T-helper 1 cell treated with Interleukin-12 subunit alpha and Interleukin-12 subunit beta and Interleukin-4 antibody, amounts not matched to agents 30 μg/mL and 1 μg/mL, for 36 hours (primary cell): Measurements from ENCODE around the gene RTN4IP1.

Source experiments
- H3K27ac Mint-ChIP-seq: one replicate; pipeline ENCODE4 v1.8.0; 2021; ENCODE audit warnings: mild to moderate bottlenecking, mixed read lengths
- H3K27me3 Mint-ChIP-seq: one replicate; pipeline ENCODE4 v1.8.0; 2021; ENCODE audit warnings: low read depth, mixed read lengths
- H3K36me3 Mint-ChIP-seq: one replicate; pipeline ENCODE4 v1.8.0; 2021; ENCODE audit warnings: low read depth, mixed read lengths
- H3K4me1 Mint-ChIP-seq: one replicate; pipeline ENCODE4 v1.8.0; 2021; ENCODE audit warnings: low read depth, mixed read lengths
- H3K4me3 Mint-ChIP-seq: one replicate; pipeline ENCODE4 v1.8.0; 2021; ENCODE audit warnings: mild to moderate bottlenecking, moderate library complexity, mixed read lengths
- H3K9me3 Mint-ChIP-seq: one replicate; pipeline ENCODE4 v1.8.0; 2021; ENCODE audit warnings: mixed read lengths

RTN4IP1 gene

GRCh38 chr6:106535012-106535411 lies 94.3 kb downstream of the RTN4IP1 start:
- peaks cover 47% of the 10 kb centered on the region for H3K4me1 Mint-ChIP-seq
- peaks cover 54% of the 10 kb centered on the region for H3K36me3 Mint-ChIP-seq
- H3K27me3 Mint-ChIP-seq, result no peaks in the 10 kb centered on the region
- H3K9me3 Mint-ChIP-seq, result no peaks in the 10 kb centered on the region
- H3K27ac Mint-ChIP-seq, result peak overlapping the region; percentile 47
- H3K4me3 Mint-ChIP-seq, result no peak overlapping the region

DNA sequence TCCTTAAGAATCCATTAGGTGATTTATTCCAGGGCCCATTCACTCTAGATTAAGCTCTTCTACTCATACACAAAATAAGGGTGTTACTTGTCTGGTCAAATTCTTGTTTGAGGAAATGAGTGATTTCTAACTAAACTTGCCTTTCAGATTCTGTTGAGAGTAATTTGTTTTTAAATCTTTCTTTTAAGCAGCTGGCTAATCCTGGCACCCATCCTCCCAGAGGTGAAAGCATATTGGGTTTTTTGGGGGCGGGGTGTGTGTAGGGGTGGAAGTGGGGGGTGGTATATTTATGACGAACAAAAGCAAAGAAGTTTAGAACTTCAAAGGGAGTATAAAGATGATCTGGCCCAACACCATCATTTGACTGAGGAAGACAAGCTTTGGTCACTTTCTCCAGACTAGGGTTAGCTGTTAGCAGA lies 94.7 kb downstream of the RTN4IP1 start:
- H3K4me1 Mint-ChIP-seq, result peaks cover 48% of the 10 kb centered on the region
- peaks cover 59% of the 10 kb centered on the region for H3K36me3 Mint-ChIP-seq
- no peaks in the 10 kb centered on the region for H3K9me3 Mint-ChIP-seq
- no peaks in the 10 kb centered on the region for H3K27me3 Mint-ChIP-seq
- peak overlapping the region; percentile 47 for H3K27ac Mint-ChIP-seq
- H3K4me3 Mint-ChIP-seq, result peak overlapping the region; percentile 4

- Mint-ChIP-seq H3K9me3 (no peaks in the 10 kb centered on the region), H3K36me3 (peaks cover 64% of the 10 kb centered on the region), H3K27me3 (no peaks in the 10 kb centered on the region), H3K4me1 (peaks cover 48% of the 10 kb centered on the region), H3K27ac (peak overlapping the region; percentile 47), H3K4me3 (peak overlapping the region; percentile 4)
Observed at GRCh38 chr6:106534004-106534403, 95.3 kb downstream of the RTN4IP1 start.

- Mint-ChIP-seq H3K4me1 (peaks cover 44% of the 10 kb centered on the region), H3K27me3 (no peaks in the 10 kb centered on the region), H3K4me3 (no peak overlapping the region), H3K9me3 (no peaks in the 10 kb centered on the region), H3K27ac (no peak overlapping the region), H3K36me3 (peaks cover 64% of the 10 kb centered on the region)
Observed at GRCh38 chr6:106533054-106533453, 96.2 kb downstream of the RTN4IP1 start.

- Mint-ChIP-seq H3K36me3 (peaks cover 58% of the 10 kb centered on the region), H3K9me3 (no peaks in the 10 kb centered on the region), H3K4me3 (no peak overlapping the region), H3K4me1 (peaks cover 36% of the 10 kb centered on the region), H3K27me3 (no peaks in the 10 kb centered on the region), H3K27ac (no peak overlapping the region)
Observed at GRCh38 chr6:106530502-106530901, 98.8 kb downstream of the RTN4IP1 start.

DNA sequence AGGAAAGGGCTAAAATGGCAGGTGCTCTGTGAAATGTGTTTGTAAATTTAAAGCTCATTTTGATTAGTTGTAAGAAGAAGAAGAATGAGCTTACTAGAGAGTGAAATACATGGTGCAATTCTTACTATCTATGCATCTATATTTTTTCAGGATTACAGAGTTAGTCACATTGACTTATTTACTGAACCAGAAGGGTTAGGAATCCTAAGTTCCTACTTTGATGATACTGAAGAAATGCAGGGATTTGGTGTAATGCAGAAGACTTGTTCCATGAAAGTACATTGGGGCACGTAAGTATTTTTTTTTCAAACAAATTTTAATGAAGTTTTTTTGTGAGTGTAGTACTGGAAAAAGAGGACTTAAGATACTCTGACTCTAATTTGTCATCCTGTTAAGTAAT lies 99.3 kb downstream of the RTN4IP1 start:
- no peaks in the 10 kb centered on the region for H3K27me3 Mint-ChIP-seq
- no peaks in the 10 kb centered on the region for H3K9me3 Mint-ChIP-seq
- peaks cover 38% of the 10 kb centered on the region for H3K4me1 Mint-ChIP-seq
- H3K27ac Mint-ChIP-seq, result no peak overlapping the region
- H3K36me3 Mint-ChIP-seq, result peaks cover 61% of the 10 kb centered on the region
- no peak overlapping the region for H3K4me3 Mint-ChIP-seq

- Mint-ChIP-seq H3K27ac (no peak overlapping the region), H3K4me3 (no peak overlapping the region), H3K9me3 (no peaks in the 10 kb centered on the region), H3K36me3 (peaks cover 57% of the 10 kb centered on the region), H3K27me3 (no peaks in the 10 kb centered on the region), H3K4me1 (peaks cover 36% of the 10 kb centered on the region)
Observed at GRCh38 chr6:106529438-106529837, 99.9 kb downstream of the RTN4IP1 start.

- H3K27ac Mint-ChIP-seq, result no peak overlapping the region
- no peaks in the 10 kb centered on the region for H3K9me3 Mint-ChIP-seq
- no peaks in the 10 kb centered on the region for H3K27me3 Mint-ChIP-seq
- peaks cover 49% of the 10 kb centered on the region for H3K36me3 Mint-ChIP-seq
- peaks cover 33% of the 10 kb centered on the region for H3K4me1 Mint-ChIP-seq
- H3K4me3 Mint-ChIP-seq, result no peak overlapping the region
Observed at GRCh38 chr6:106528521-106528920, 100.8 kb downstream of the RTN4IP1 start.

DNA sequence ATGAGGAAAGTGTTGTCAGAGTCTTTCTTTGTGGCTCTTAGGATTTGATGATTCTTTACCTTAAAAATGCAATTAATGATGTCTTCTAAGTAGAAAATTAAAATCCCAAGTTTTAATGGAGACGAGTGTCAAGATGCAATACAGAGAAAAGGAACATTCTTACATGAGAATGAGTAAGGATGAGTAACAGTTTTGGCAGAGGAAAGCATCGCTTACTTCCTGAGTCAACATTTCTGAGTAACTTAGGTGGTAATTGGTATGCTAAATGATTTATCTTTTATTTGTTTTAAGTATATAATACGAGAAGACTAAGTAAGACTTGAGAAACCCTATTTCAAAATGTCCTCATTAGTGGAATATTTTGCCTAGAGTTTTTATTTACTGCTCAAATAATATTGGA lies 101.3 kb downstream of the RTN4IP1 start:
- no peak overlapping the region for H3K4me3 Mint-ChIP-seq
- H3K27ac Mint-ChIP-seq, result no peak overlapping the region
- peaks cover 44% of the 10 kb centered on the region for H3K36me3 Mint-ChIP-seq
- H3K9me3 Mint-ChIP-seq, result no peaks in the 10 kb centered on the region
- H3K4me1 Mint-ChIP-seq, result peaks cover 31% of the 10 kb centered on the region
- no peaks in the 10 kb centered on the region for H3K27me3 Mint-ChIP-seq

- Mint-ChIP-seq H3K4me3 (no peak overlapping the region), H3K36me3 (peaks cover 36% of the 10 kb centered on the region), H3K4me1 (peaks cover 35% of the 10 kb centered on the region), H3K27ac (peak overlapping the region; percentile 31), H3K27me3 (no peaks in the 10 kb centered on the region), H3K9me3 (no peaks in the 10 kb centered on the region)
Observed at GRCh38 chr6:106527117-106527516, 102.2 kb downstream of the RTN4IP1 start.

DNA sequence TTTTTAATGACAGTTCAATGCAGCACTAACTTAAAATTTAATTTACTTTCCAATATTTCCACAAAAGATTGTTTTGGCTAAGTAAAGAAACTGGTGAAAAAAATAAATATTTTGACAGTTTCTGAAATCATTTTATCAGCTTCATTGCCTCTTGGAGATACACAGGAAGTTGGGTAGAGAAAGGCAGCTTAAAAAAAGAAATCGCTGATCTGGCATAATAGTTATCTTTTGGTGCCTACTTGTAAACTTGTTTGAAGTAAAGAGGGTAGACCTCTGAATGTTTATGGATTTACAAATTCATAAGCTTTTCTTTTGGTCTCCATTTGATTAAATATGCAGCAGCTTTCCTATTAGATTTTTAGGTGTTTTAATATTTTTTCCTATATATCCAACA lies 103.4 kb downstream of the RTN4IP1 start:
- peaks cover 46% of the 10 kb centered on the region for H3K4me1 Mint-ChIP-seq
- peak overlapping the region; percentile 9 for H3K27ac Mint-ChIP-seq
- no peaks in the 10 kb centered on the region for H3K27me3 Mint-ChIP-seq
- H3K9me3 Mint-ChIP-seq, result no peaks in the 10 kb centered on the region
- H3K36me3 Mint-ChIP-seq, result peaks cover 34% of the 10 kb centered on the region
- no peak overlapping the region for H3K4me3 Mint-ChIP-seq

DNA sequence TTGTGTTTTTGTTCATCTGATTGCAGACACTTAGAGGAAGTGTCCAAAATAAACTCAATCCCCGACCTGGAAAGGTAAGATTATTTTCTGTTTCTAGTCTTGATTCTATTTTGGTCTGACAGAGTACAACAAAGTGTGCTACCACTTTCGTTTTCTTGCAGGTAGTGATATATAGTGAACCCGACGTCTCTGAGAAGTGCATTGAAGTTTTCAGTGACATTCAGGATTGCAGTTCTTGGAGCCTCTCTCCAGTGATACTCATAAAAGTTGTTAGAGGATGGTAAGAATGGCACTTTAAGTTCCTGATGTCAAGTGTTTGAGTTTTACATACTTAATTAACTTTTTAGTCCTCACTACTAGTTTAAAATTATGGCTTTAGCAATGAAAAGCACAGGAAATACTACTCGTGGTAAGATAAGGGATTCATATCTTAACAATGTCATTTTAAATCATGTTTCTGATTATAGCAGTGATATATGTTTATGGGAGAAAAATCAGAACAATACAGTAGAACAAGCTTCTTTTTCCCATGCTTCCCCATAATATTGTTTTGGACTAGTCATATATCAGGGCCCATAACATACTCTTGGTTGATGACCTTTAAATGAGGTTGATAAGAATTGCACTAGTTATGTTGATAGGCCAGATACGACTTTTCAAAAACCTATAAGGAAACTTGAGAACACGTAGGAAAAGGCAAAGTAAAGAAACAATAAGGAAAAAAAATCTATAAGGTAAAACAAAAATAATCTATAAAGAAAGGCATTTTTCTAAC lies 104.0 kb downstream of the RTN4IP1 start:
- H3K27me3 Mint-ChIP-seq, result no peaks in the 10 kb centered on the region
- H3K27ac Mint-ChIP-seq, result peak overlapping the region; percentile 89
- H3K9me3 Mint-ChIP-seq, result no peaks in the 10 kb centered on the region
- H3K36me3 Mint-ChIP-seq, result peaks cover 31% of the 10 kb centered on the region
- peaks cover 49% of the 10 kb centered on the region for H3K4me1 Mint-ChIP-seq
- H3K4me3 Mint-ChIP-seq, result peak overlapping the region; percentile 85

DNA sequence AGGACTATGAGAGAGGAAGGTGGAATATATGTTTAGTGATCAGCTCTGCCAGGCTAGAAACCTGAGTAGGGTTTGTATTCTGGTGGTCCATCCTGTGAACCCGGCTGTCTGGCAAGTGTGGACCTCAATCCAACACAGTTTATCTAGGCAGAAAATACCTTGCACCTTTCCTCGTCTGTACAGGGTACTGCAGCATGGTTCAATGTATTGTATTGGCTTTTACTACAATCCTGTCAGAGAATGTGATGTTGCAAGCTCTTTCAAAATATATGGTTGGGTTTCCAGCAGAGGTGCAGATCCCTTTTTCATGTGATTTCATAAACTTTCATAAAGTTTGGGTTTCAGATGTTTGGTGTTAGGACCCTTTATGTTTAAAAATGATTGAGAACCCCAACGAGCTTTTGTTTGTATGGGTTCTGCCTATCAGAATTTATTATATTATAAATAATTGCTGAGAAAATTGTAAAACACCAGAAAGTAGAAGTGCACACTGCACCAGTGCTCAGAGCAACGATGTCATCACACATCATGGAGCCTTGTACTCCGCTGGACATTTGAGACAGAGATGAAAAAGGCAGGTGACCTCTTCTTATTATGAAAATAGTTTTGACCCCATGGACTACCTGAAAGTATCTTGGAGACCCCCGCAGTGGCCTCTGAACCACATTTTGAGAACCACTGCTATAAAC lies 106.6 kb downstream of the RTN4IP1 start:
- peak overlapping the region; percentile 91 for H3K4me3 Mint-ChIP-seq
- H3K27me3 Mint-ChIP-seq, result no peaks in the 10 kb centered on the region
- H3K4me1 Mint-ChIP-seq, result peaks cover 58% of the 10 kb centered on the region
- no peaks in the 10 kb centered on the region for H3K9me3 Mint-ChIP-seq
- H3K36me3 Mint-ChIP-seq, result peaks cover 13% of the 10 kb centered on the region
- H3K27ac Mint-ChIP-seq, result peak overlapping the region; percentile 95
